ENCODE results near the gene KCNK15. TPM values are rescaled to one million over a fixed set of nuclear protein-coding genes. Genes with fewer than 3 reads are reported as not detected.

Gene KCNK15
- total RNA-seq: 0.17 TPM in 1 of 2 replicates, not detected in the other
- total RNA-seq (2013): not detected
- not detected in 2 replicates for polyA plus RNA-seq
- polyA minus RNA-seq: not detected in 2 replicates

DNA sequence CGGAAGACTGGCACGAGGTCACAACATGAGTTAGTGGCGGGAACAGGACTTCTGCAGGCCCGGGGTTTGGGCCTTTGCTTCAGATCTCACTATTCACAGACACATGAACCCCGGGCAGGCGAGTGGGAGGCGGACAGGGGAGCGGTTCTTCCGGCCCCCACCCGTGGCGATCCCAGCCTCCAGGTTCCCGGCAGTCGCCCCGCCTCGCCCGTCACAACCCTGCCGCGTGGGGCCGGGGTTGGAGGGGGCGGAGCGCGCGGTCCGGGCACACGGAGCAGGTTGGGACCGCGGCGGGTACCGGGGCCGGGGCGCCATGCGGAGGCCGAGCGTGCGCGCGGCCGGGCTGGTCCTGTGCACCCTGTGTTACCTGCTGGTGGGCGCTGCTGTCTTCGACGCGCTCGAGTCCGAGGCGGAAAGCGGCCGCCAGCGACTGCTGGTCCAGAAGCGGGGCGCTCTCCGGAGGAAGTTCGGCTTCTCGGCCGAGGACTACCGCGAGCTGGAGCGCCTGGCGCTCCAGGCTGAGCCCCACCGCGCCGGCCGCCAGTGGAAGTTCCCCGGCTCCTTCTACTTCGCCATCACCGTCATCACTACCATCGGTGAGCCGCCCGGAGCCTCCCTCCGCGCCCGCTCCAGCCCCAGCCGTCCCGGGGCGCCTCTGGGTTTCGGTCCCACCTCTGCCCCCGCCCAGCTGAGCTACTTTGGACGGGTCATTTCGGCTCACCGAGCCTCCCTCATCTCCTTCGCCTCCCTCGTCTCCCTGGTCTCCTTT is at the start of gene KCNK15:
KCNK15 (plus strand) TSS at position 268 of the 769 bp plus-strand sequence; CDS start at position 314, 46 bp downstream.
- Histone ChIP-seq H4K20me1 (ENCODE audit: control insufficient read depth, insufficient read depth, low read length, poor library complexity, severe bottlenecking) (no peaks in the 10 kb centered on the region), H3K79me2 (ENCODE audit: control insufficient read depth, insufficient read depth, low read length) (no peaks in the 10 kb centered on the region), H3K4me1 (ENCODE audit: control insufficient read depth in 2 of 2, insufficient read depth in 2 of 2, low read length in 2 of 2) (peaks cover 7 to 15% of the 10 kb centered on the region in 2 donors), H3K9ac (ENCODE audit: low read length) (peak within 1 kb of the TSS; percentile 64), H3K9me3 (ENCODE audit: control extremely low read depth in 1 of 3, control insufficient read depth in 2 of 3, insufficient read depth in 1 of 3, low read length in 2 of 3) (peaks cover 0 to 3% (median 0%) of the 10 kb centered on the region in 3 donors), H3K27me3 (replicated peaks in 1 of 4; ENCODE audit: control extremely low read depth in 1 of 4, control insufficient read depth in 3 of 4, insufficient read depth in 4 of 4, low read length in 3 of 4) (peaks cover 0 to 42% (median 20%) of the 10 kb centered on the region in 4 experiments), H2AFZ (ENCODE audit: insufficient read depth, low read depth, low read length, poor library complexity, severe bottlenecking) (peak within 1 kb of the TSS; percentile 71), H3K36me3 (replicated peaks in 1 of 2; ENCODE audit: control extremely low read depth in 1 of 2, control insufficient read depth in 1 of 2, extremely low read depth in 1 of 2, insufficient read depth in 2 of 2, low read length in 1 of 2) (no peaks in the 10 kb centered on the region), H3K4me3 (ENCODE audit: control extremely low read depth in 1 of 5, extremely low read depth in 1 of 5, insufficient read depth in 1 of 5, low read depth in 2 of 5, low read length in 4 of 5) (peak within 1 kb of the TSS in 4 of 5 experiments; percentile 28 to 62 (median 47)), H3K4me2 (replicated peaks; ENCODE audit: low read depth, low read length, poor library complexity, severe bottlenecking) (peak within 1 kb of the TSS; percentile 90), H3K27ac (ENCODE audit: low read length in 2 of 2) (no peak within 1 kb of the TSS)
- Mint-ChIP-seq H3K4me1 (peaks cover 27% of the 10 kb centered on the region), H3K4me3 (peak within 1 kb of the TSS; percentile 80), H3K9me3 (ENCODE audit: insufficient read depth) (no peaks in the 10 kb centered on the region), H3K27ac (no peak within 1 kb of the TSS), H3K27me3 (peaks cover 32% of the 10 kb centered on the region)
- POLR2A ChIA-PET: no interaction called here
- WGBS (ENCODE audit: insufficient coverage): 2% methylated on average over 81 of the region's 81 CpGs
- ATAC-seq (ENCODE audit: low read depth) (peak; percentile 44), DNase-seq (peak; percentile 59)
- TF ChIP-seq EZH2 (IDR thresholded peaks at IDR 0.05; ENCODE audit: borderline replicate concordance, insufficient read depth, low read depth, low read length, poor library complexity, severe bottlenecking): no peak
- TF ChIP-seq, protein P1, sequence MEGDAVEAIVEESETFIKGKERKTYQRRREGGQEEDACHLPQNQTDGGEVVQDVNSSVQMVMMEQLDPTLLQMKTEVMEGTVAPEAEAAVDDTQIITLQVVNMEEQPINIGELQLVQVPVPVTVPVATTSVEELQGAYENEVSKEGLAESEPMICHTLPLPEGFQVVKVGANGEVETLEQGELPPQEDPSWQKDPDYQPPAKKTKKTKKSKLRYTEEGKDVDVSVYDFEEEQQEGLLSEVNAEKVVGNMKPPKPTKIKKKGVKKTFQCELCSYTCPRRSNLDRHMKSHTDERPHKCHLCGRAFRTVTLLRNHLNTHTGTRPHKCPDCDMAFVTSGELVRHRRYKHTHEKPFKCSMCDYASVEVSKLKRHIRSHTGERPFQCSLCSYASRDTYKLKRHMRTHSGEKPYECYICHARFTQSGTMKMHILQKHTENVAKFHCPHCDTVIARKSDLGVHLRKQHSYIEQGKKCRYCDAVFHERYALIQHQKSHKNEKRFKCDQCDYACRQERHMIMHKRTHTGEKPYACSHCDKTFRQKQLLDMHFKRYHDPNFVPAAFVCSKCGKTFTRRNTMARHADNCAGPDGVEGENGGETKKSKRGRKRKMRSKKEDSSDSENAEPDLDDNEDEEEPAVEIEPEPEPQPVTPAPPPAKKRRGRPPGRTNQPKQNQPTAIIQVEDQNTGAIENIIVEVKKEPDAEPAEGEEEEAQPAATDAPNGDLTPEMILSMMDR (IDR thresholded peaks at IDR 0.05): no peak
- CTCF ChIA-PET: interaction anchor here (0.6 to 3.3 kb wide), 2 partner anchors 14 to 545 kb away, joined by 3 to 13 read pairs; no protein-coding TSS in a partner anchor
- intact Hi-C loops (cut with micrococcal nuclease): loop anchor here (5.0 kb wide), 1 partner anchor 352 kb away; no protein-coding TSS in a partner anchor

DNA sequence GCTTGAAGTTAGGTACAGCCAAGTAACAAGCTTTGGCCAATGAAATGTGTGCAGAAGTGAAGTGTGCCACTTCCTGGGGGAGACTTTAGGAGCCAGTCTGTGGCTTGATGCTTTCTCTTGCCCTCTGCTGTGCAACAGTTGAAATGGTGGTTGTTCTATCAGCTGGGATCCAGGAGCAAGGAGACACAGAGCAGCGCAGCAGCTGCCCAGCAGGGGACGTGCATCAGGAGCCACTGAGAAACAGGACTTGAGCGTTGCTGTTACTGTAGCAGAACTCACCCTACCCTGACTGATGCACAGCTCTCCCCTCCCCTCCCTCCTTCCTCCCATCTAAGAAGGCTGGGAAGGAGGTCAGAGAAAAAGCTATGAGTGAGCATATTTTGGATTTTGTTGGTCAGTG is 49.4 kb upstream of the KCNK15 start:
- H3K4me3 ChIP-seq (ENCODE audit: control extremely low read depth in 1 of 5, extremely low read depth in 1 of 5, insufficient read depth in 1 of 5, low read depth in 2 of 5, low read length in 4 of 5): no peak overlapping the region
- no peaks in the 10 kb centered on the region for H3K36me3 ChIP-seq (replicated peaks in 1 of 2; ENCODE audit: control extremely low read depth in 1 of 2, control insufficient read depth in 1 of 2, extremely low read depth in 1 of 2, insufficient read depth in 2 of 2, low read length in 1 of 2)
- Mint-ChIP-seq H3K27ac (no peak overlapping the region), H3K4me1 (peaks cover 11% of the 10 kb centered on the region), H3K9me3 (ENCODE audit: insufficient read depth) (no peaks in the 10 kb centered on the region), H3K27me3 (no peaks in the 10 kb centered on the region), H3K4me3 (no peak overlapping the region)
- 62% methylated on average over 2 of the region's 3 CpGs for WGBS (ENCODE audit: insufficient coverage)
- CTCF ChIA-PET: interaction anchor here (0.8 to 0.9 kb wide), 2 partner anchors 11 to 86 kb away, joined by 3 read pairs; no protein-coding TSS in a partner anchor
- no peak overlapping the region for H3K27ac ChIP-seq (ENCODE audit: low read length in 2 of 2)
- no peak for TF ChIP-seq EZH2 (IDR thresholded peaks at IDR 0.05; ENCODE audit: borderline replicate concordance, insufficient read depth, low read depth, low read length, poor library complexity, severe bottlenecking)
- TF ChIP-seq, protein P1 (IDR thresholded peaks at IDR 0.05): no peak
- no peak overlapping the region for H3K4me2 ChIP-seq (replicated peaks; ENCODE audit: low read depth, low read length, poor library complexity, severe bottlenecking)
- no peak for DNase-seq
- intact Hi-C loops (cut with micrococcal nuclease): no loop called here
- H3K9ac ChIP-seq (ENCODE audit: low read length): no peak overlapping the region
- H3K79me2 ChIP-seq (ENCODE audit: control insufficient read depth, insufficient read depth, low read length): no peaks in the 10 kb centered on the region
- H2AFZ ChIP-seq (ENCODE audit: insufficient read depth, low read depth, low read length, poor library complexity, severe bottlenecking): no peak overlapping the region
- no peaks in the 10 kb centered on the region for H3K27me3 ChIP-seq (replicated peaks in 1 of 4; ENCODE audit: control extremely low read depth in 1 of 4, control insufficient read depth in 3 of 4, insufficient read depth in 4 of 4, low read length in 3 of 4)
- H3K4me1 ChIP-seq (ENCODE audit: control insufficient read depth in 2 of 2, insufficient read depth in 2 of 2, low read length in 2 of 2): no peaks in the 10 kb centered on the region
- no peaks in the 10 kb centered on the region for H3K9me3 ChIP-seq (ENCODE audit: control extremely low read depth in 1 of 3, control insufficient read depth in 2 of 3, insufficient read depth in 1 of 3, low read length in 2 of 3)
- no peak for ATAC-seq (ENCODE audit: low read depth)
- H4K20me1 ChIP-seq (ENCODE audit: control insufficient read depth, insufficient read depth, low read length, poor library complexity, severe bottlenecking): no peaks in the 10 kb centered on the region
- POLR2A ChIA-PET: no interaction called here
